T-helper 1 cell treated with Interleukin-12 subunit alpha and Interleukin-12 subunit beta and Interleukin-4 antibody, amounts not matched to agents 30 μg/mL and 1 μg/mL, for 36 hours (primary cell): Measurements from ENCODE around the gene RALGAPA2.
A peak's percentile ranks its signal among the peaks of the same experiment; 100 is the strongest.

ENCODE experiments used
- H3K27ac Mint-ChIP-seq: one replicate; pipeline ENCODE4 v1.8.0; 2021; ENCODE audit warnings: mild to moderate bottlenecking, mixed read lengths
- H3K27me3 Mint-ChIP-seq: one replicate; pipeline ENCODE4 v1.8.0; 2021; ENCODE audit warnings: low read depth, mixed read lengths
- H3K36me3 Mint-ChIP-seq: one replicate; pipeline ENCODE4 v1.8.0; 2021; ENCODE audit warnings: low read depth, mixed read lengths
- H3K4me1 Mint-ChIP-seq: one replicate; pipeline ENCODE4 v1.8.0; 2021; ENCODE audit warnings: low read depth, mixed read lengths
- H3K4me3 Mint-ChIP-seq: one replicate; pipeline ENCODE4 v1.8.0; 2021; ENCODE audit warnings: mild to moderate bottlenecking, moderate library complexity, mixed read lengths
- H3K9me3 Mint-ChIP-seq: one replicate; pipeline ENCODE4 v1.8.0; 2021; ENCODE audit warnings: mixed read lengths

The RALGAPA2 gene

DNA sequence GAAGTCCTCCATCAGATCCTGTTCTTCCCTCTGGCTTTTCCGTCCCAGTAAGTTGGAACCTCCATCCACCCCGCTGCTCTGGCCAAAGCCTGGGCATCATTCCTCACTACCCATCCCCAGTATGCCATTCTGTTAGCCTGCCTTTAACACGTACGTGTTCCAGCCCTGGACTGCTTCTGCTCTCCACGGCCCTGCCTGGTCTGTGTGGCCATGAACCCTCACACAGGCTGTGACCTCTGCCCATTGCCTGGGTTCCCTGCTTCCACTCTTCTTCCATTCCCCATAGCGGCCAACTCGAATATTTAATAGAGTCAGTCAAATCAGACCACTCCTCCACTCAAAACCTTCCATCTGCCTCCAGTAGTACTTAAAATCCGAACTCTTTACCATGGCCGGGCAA, 29.4 kb downstream of the RALGAPA2 start:
- Mint-ChIP-seq H3K27ac (no peak overlapping the region), H3K9me3 (no peaks in the 10 kb centered on the region), H3K4me3 (no peak overlapping the region), H3K27me3 (no peaks in the 10 kb centered on the region), H3K36me3 (peaks cover 8% of the 10 kb centered on the region), H3K4me1 (peaks cover 21% of the 10 kb centered on the region)

DNA sequence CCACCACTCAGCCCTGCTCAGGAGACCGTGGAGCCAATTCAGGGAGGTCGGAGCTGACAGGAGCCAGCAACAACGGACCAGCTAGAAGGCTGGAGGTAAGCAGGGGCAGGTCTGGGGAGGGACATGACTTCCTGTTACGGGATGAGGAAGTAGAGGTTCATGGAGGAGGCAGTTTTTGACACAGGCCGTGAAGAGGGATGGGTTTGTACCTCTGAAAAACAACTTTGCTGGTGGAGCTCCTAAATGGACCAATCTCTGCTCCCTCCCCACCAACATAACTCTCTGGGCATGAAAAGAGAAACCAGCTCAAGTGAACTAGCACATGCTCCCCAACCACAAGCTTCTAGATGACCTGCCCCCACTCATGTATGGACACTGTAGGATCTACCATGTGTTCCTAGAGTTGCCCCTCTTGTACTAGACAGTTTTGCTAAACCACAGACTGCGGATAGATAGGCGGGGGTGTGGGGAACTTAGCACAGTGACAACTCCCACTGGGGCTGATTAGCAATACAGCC, 31.4 kb downstream of the RALGAPA2 start:
- Mint-ChIP-seq H3K4me1 (peaks cover 21% of the 10 kb centered on the region), H3K9me3 (no peaks in the 10 kb centered on the region), H3K27ac (peak overlapping the region; percentile 42), H3K27me3 (no peaks in the 10 kb centered on the region), H3K36me3 (peaks cover 12% of the 10 kb centered on the region), H3K4me3 (no peak overlapping the region)

DNA sequence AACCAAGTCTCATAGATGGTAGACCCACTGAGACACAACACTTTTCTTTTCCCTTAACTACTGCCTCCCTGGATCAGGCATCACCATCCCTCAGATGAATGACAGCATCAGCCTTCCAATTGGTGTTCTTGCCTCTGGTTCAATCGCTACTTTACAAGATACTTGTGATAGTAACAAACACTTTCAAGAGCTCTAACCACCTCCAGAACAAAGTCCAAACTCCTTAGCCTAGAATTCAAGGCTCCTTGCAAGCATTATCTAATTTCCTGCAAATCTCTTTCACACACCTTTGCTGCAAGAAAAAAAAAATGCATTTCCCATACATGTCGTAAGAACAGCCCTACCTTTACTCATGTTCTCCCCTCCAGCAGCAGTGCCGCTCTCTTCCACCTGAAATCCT, 33.1 kb downstream of the RALGAPA2 start:
- peaks cover 12% of the 10 kb centered on the region for H3K36me3 Mint-ChIP-seq
- H3K4me3 Mint-ChIP-seq = no peak overlapping the region
- peaks cover 20% of the 10 kb centered on the region for H3K4me1 Mint-ChIP-seq
- no peak overlapping the region for H3K27ac Mint-ChIP-seq
- no peaks in the 10 kb centered on the region for H3K27me3 Mint-ChIP-seq
- H3K9me3 Mint-ChIP-seq = no peaks in the 10 kb centered on the region

DNA sequence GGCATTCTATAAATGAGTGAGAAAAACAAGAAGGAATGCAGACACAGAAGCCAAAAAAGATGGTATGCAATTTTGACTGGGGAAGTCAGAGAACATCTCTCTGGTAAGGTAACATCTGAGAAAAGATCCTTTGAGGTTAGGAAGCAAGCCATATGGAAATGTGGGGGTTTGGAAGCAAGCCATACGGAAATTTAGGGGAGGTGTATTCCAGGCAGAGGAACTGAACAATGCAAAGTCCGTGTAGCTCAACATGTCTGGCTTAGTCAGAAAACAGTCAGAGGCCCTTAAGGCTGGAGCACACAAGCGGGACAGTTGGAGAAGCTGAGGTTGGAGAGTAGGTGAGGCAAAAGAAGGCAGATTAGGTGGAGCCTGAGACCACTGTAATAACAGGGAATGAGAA, 35.3 kb downstream of the RALGAPA2 start:
- no peaks in the 10 kb centered on the region for H3K27me3 Mint-ChIP-seq
- peak overlapping the region; percentile 36 for H3K27ac Mint-ChIP-seq
- no peaks in the 10 kb centered on the region for H3K9me3 Mint-ChIP-seq
- H3K36me3 Mint-ChIP-seq = peaks cover 12% of the 10 kb centered on the region
- peaks cover 9% of the 10 kb centered on the region for H3K4me1 Mint-ChIP-seq
- no peak overlapping the region for H3K4me3 Mint-ChIP-seq

DNA sequence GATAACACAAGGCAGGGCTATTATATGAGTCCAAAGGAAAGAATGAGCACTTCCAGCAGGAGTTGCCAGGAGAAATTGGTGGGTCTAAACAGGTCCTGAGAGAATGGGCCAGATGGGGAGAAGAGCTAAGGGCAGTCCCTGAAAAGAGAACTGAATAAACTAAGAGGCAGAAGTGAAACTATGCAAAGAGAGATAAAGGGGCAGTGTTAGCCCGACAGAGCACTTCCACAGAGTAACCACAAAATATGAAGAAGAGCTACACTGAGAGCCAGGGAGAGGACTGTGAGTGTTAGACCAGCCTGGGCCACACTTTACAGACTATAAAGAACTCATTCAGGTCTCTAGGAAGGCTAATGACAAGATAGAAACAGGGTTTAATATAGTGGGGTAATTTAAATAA, 43.8 kb downstream of the RALGAPA2 start:
- no peaks in the 10 kb centered on the region for H3K9me3 Mint-ChIP-seq
- H3K36me3 Mint-ChIP-seq = no peaks in the 10 kb centered on the region
- peaks cover 14% of the 10 kb centered on the region for H3K4me1 Mint-ChIP-seq
- no peaks in the 10 kb centered on the region for H3K27me3 Mint-ChIP-seq
- H3K4me3 Mint-ChIP-seq = no peak overlapping the region
- H3K27ac Mint-ChIP-seq = no peak overlapping the region

DNA sequence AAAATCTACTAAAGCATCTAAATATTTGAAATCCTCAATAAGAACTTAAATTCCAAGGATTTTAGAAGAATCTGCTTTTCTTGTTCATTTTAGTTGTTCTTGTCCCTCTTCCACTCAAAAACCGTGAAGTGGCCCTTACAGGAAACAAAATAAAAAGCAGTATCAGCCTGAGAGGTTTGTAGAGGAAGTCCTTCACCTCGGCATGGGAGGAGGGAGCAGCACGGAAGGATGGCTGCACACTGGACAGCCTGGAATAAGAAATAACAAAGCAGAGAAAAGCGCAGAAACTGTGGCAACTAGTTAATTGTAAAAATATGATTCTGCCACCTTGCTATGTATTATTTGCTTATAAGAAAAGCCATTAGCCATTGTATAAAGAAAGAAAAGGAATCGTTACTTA, 46.1 kb downstream of the RALGAPA2 start:
- H3K4me3 Mint-ChIP-seq = no peak overlapping the region
- no peaks in the 10 kb centered on the region for H3K27me3 Mint-ChIP-seq
- H3K9me3 Mint-ChIP-seq = no peaks in the 10 kb centered on the region
- H3K4me1 Mint-ChIP-seq = peaks cover 14% of the 10 kb centered on the region
- no peak overlapping the region for H3K27ac Mint-ChIP-seq
- H3K36me3 Mint-ChIP-seq = no peaks in the 10 kb centered on the region

DNA sequence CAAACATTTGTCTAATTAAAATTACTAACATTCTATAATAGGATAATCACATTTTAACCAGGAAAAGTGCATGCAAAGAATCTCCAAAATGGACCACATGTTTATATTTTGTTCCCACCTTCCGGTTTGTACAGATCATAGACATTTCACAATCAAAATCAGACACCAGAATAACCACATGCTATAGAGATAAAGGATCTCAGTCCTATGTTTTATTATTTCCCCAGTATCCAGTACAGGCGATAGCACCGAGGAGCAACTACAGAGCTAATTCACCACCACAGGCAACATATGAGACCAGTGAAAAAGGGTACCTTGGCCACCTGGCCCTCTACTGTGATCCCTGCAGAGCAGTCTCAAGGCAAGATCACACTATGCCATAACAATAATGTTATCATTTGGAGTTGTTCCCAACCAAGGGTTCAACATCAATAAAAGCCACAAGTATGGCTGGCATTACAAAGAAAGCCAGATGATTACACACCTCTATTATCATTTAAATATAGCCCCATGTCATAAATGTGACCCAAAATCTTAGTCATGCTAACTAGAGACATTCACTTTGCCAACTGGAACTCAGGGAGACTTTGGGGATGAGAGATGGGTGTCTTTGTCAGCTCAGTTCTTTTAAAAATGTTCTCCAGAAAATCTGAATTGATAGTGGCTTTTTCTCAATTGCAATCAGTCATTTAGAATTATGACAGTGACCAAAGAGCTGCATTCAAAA, 46.7 kb downstream of the RALGAPA2 start:
- Mint-ChIP-seq H3K4me3 (no peak overlapping the region), H3K4me1 (peaks cover 14% of the 10 kb centered on the region), H3K9me3 (no peaks in the 10 kb centered on the region), H3K27ac (no peak overlapping the region), H3K27me3 (no peaks in the 10 kb centered on the region), H3K36me3 (no peaks in the 10 kb centered on the region)

DNA sequence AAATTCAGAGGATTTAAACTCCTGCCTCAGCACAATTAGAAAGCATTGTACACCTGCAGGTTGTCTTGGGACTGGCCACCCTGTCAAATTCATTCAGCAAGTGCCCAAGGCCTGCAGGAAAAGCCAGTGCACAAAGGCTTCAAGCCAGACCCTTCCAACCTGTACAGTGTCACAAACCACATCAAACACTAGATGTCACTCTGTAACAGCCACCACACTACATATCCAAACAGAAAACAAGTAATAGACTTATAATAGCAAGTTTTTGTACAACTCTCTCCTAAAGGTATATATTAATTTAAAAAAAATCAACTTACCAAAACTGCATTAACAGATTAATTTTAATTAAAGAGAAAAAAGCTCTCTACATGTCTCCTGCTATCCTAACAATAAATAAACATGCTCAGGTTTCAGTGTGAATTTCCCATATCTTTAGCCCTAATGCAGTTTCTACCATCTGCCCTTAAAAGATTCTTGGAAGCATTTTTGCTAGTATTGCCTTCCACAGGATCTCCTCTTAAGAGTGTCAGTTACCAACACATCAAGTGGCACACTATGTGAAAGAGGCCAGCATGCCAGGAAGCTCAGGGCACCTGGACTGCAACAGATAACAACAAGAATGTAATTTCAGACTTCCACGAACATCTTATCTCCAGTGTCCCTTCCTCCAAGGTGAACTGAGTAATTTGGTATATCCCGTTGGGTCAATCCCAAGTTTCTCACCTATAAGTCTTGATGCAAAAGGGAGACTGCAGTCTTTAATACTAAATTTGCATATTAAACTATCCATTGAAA, 47.5 kb downstream of the RALGAPA2 start:
- no peaks in the 10 kb centered on the region for H3K36me3 Mint-ChIP-seq
- H3K27me3 Mint-ChIP-seq = no peaks in the 10 kb centered on the region
- no peak overlapping the region for H3K4me3 Mint-ChIP-seq
- no peak overlapping the region for H3K27ac Mint-ChIP-seq
- peaks cover 14% of the 10 kb centered on the region for H3K4me1 Mint-ChIP-seq
- no peaks in the 10 kb centered on the region for H3K9me3 Mint-ChIP-seq

DNA sequence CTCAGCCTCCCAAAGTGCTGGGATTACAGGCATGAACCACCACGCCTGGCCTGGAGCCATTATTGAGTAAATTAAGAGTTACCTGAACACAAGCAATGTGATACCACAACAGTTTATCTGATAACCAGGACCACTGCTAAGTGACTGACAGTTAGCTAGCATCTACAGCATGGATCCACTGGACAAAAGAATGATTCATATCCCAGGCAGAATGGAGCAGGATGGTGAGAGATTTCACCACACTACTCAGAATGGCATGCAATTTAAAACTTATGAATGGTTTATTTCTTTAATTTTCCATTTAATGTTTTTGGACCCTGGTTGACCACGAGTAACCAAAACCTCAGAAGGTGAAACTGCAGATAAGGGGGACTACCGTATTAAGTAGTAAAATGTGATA, 48.6 kb downstream of the RALGAPA2 start:
- H3K36me3 Mint-ChIP-seq = no peaks in the 10 kb centered on the region
- H3K4me1 Mint-ChIP-seq = peaks cover 14% of the 10 kb centered on the region
- no peaks in the 10 kb centered on the region for H3K9me3 Mint-ChIP-seq
- no peaks in the 10 kb centered on the region for H3K27me3 Mint-ChIP-seq
- no peak overlapping the region for H3K4me3 Mint-ChIP-seq
- no peak overlapping the region for H3K27ac Mint-ChIP-seq

DNA sequence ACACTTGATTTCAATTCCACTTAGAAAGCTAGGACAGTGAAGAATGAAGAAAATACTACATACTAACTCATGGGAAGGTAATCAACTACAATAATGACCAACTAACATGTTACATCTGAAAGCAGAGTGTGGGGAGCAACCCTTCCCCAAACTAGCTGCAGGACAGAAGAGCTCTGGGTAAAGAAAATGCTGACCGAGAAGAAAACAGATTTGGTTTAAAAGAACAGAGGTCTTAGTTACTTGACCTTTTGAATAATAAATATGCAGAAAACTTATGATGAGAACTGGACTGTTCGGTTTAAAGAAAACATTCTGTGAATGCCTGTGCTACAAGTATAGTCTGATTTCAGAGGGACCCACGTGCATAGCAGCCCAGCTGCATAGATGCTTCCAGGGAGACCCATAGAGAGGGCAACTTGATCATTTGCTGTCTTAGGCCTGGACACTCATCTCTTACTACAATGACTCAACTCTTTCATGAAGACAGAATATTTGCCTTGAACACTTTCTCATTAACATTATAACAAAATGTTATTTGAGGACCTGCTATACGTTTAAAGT, 53.5 kb downstream of the RALGAPA2 start:
- Mint-ChIP-seq H3K27ac (no peak overlapping the region), H3K4me3 (no peak overlapping the region), H3K4me1 (peaks cover 1% of the 10 kb centered on the region), H3K36me3 (peaks cover 4% of the 10 kb centered on the region), H3K27me3 (no peaks in the 10 kb centered on the region), H3K9me3 (no peaks in the 10 kb centered on the region)

DNA sequence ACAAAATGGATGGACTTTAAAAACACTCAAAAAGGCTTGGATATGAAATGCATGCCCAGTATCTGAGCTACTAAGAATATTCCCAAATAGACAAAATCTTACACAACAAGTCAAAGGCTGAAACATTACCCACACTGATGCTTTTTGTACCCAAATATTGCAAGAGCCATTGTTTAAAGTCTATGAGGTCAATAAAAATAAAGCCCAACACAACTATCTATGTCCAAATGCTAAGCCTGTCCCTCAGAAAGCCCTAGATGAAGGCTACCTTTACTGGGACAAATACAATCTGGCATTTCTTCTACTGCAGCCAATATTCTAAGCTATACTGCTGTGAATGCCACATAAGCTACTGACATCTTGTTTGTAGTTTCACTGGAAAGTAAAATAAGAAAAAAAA, 54.3 kb downstream of the RALGAPA2 start:
- Mint-ChIP-seq H3K4me1 (peaks cover 1% of the 10 kb centered on the region), H3K27me3 (no peaks in the 10 kb centered on the region), H3K9me3 (no peaks in the 10 kb centered on the region), H3K27ac (no peak overlapping the region), H3K4me3 (no peak overlapping the region), H3K36me3 (peaks cover 4% of the 10 kb centered on the region)

DNA sequence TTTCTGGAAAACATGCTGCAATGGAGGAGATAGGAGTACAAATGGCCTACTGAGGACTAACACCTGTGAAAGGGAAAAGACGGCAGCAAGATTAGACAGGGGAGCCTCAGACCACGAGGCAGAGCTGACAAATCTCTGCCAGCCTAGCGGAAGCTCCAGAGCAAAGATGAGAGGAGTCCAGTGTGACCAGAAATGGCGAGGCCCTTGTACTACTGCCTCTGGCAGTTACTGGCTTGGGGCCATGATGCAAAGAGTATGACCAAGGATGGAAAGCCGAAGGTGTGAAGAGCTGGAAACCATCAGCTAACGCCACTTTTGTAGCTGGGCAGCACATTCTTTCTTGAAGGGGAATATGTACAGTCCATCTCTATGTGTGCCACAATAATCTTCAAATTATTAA, 55.4 kb downstream of the RALGAPA2 start:
- Mint-ChIP-seq H3K4me1 (peaks cover 1% of the 10 kb centered on the region), H3K27ac (no peak overlapping the region), H3K27me3 (no peaks in the 10 kb centered on the region), H3K4me3 (no peak overlapping the region), H3K9me3 (no peaks in the 10 kb centered on the region), H3K36me3 (peaks cover 4% of the 10 kb centered on the region)

DNA sequence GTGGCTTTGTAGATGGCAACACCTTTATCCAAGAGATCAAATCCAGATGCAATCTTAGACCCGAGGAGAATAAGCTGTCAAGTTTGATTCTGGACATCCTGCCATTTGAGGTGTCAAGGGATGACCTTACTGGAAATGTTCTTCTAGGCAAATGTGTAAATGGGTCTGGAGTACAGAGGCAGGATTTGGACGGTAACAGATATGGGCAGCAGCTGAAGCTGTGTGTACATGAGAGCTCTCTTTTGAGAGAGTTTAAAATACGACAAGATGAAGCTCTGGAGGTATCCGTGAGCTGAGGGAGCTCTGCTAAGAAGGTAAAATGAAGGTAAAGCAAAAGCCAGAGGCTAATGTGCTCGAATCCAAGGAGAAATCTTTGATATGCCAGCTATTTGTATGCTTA, 56.6 kb downstream of the RALGAPA2 start:
- no peak overlapping the region for H3K27ac Mint-ChIP-seq
- H3K4me1 Mint-ChIP-seq = peaks cover 1% of the 10 kb centered on the region
- H3K36me3 Mint-ChIP-seq = peaks cover 4% of the 10 kb centered on the region
- H3K27me3 Mint-ChIP-seq = no peaks in the 10 kb centered on the region
- H3K4me3 Mint-ChIP-seq = no peak overlapping the region
- H3K9me3 Mint-ChIP-seq = no peaks in the 10 kb centered on the region

DNA sequence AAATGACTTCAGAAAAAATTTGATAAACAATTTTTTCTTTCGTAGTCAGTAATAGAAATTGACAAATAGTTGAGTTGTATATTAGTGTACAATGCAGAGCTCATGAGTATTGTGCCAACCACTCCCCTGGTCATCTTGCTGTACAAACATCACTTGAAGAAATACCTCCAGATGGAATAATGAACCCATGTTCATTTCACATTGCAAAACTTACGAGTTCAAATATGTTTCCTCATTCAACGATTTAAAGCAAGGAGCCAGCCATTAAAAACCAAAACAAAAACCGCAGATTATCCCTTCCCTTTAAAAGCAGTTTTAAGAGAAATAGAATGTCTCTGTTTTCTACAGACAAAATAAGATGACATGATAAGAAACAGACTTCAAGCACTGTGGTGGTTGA, 62.5 kb downstream of the RALGAPA2 start:
- no peak overlapping the region for H3K27ac Mint-ChIP-seq
- no peaks in the 10 kb centered on the region for H3K9me3 Mint-ChIP-seq
- no peaks in the 10 kb centered on the region for H3K4me1 Mint-ChIP-seq
- H3K36me3 Mint-ChIP-seq = no peaks in the 10 kb centered on the region
- H3K27me3 Mint-ChIP-seq = no peaks in the 10 kb centered on the region
- no peak overlapping the region for H3K4me3 Mint-ChIP-seq

DNA sequence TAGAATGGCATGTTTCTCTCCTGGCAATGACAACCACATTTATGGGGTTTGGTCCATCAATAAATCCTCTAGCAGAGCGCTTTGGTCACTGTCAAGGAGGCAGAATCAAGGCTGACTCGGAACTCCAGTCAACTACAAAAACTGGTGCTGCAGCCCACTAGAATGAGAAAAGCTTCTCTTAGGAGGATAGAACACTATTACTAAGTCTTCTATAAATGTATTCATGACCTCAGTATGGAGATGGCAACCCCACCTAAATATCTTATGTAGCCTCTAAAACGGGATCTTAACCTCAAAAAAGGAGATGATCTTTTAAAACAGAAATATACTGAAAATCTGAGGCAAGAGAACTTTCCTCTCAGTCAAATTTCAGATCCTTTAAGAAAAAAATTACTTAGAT, 68.5 kb downstream of the RALGAPA2 start:
- no peaks in the 10 kb centered on the region for H3K9me3 Mint-ChIP-seq
- H3K36me3 Mint-ChIP-seq = peaks cover 8% of the 10 kb centered on the region
- H3K27me3 Mint-ChIP-seq = no peaks in the 10 kb centered on the region
- no peak overlapping the region for H3K4me3 Mint-ChIP-seq
- H3K4me1 Mint-ChIP-seq = peaks cover under 1% of the 10 kb centered on the region
- no peak overlapping the region for H3K27ac Mint-ChIP-seq
